IPS-18a (cell line): ENCODE results near the gene ADAMTS12.

ENCODE experiments used
- H3K27ac ChIP-seq: one replicate; pipeline ENCODE4 v1.5.1; 2013; ENCODE audit warnings: low read length
- H3K27me3 ChIP-seq: one replicate; pipeline ENCODE4 v1.6.1; 2013; ENCODE audit warnings: mild to moderate bottlenecking, low read length; ENCODE audit not compliant: control insufficient read depth, insufficient read depth
- H3K36me3 ChIP-seq: one replicate; pipeline ENCODE4 v1.6.1; 2013; ENCODE audit warnings: low read depth, low read length; ENCODE audit not compliant: control insufficient read depth
- H3K4me1 ChIP-seq: one replicate; pipeline ENCODE4 v1.6.1; 2013; ENCODE audit warnings: low read depth, low read length; ENCODE audit not compliant: control insufficient read depth
- H3K4me3 ChIP-seq: one replicate; pipeline ENCODE4 v1.5.1; 2013; ENCODE audit warnings: low read length
- H3K9ac ChIP-seq: one replicate; pipeline ENCODE4 v1.6.1; 2013; ENCODE audit warnings: mild to moderate bottlenecking, low read length, moderate library complexity
- H3K9me3 ChIP-seq: one replicate; pipeline ENCODE4 v1.6.1; 2013; ENCODE audit warnings: low read depth, low read length; ENCODE audit not compliant: control insufficient read depth

Gene ADAMTS12

DNA sequence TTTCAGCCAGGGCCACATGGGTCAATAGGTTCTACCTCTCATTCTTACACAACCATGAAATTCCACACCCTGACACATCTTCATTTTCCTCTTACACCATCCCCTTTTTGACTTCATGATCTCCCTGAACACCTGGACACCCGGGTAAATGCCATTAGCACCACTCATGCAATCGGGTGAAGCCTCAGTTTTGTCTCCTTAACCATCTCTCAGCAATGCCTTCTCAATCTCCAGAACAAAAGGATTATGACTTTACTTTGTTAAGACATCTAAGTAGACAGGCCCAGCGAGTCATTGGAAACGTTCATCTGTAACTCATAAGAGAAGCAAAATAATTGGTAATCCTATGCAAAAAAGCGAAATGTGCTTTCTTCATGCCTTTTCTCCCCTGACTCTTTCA is 49.9 kb downstream of the ADAMTS12 start:
- no peaks in the 10 kb centered on the region for H3K4me1 ChIP-seq
- no peak overlapping the region for H3K9ac ChIP-seq

DNA sequence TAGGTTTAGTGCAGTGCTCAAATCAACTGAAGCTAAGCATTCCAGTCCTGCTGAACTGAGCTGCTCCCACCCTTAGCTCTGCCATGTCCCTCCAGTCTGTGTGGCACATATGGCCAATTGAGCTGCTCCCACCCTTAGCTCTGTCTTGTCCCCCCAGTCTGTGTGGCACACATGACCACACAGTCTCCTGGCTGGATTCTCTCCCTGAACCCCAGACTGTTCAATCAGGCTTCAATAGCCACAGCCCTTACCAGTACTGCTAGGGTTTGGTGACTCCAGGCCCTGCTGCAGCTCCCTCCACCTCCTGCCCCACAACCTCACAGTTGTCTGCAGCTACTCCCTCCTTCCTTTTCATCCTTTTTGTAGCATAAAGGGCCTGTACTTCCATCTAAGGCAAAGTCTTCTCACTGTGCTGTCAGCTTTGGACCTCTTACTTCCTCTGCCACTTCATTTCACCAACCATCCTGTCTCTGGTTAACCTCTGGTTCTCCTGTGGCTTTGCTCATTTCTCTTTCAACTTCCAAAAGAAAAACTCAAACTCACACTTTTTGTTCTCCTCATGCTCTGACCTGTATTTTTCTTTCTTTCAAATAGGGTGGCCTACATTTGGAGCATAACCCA is 50.8 kb downstream of the ADAMTS12 start:
- Histone ChIP-seq H3K27ac (no peak overlapping the region), H3K4me3 (no peak overlapping the region), H3K27me3 (no peaks in the 10 kb centered on the region), H3K36me3 (no peaks in the 10 kb centered on the region), H3K9ac (no peak overlapping the region), H3K4me1 (no peaks in the 10 kb centered on the region), H3K9me3 (peaks cover 3% of the 10 kb centered on the region)

More for the DNA sequence above, 49.9 kb downstream of the ADAMTS12 start:
- H3K9me3 ChIP-seq: peaks cover 3% of the 10 kb centered on the region
- H3K27ac ChIP-seq: no peak overlapping the region
- no peak overlapping the region for H3K4me3 ChIP-seq
- no peaks in the 10 kb centered on the region for H3K27me3 ChIP-seq
- no peaks in the 10 kb centered on the region for H3K36me3 ChIP-seq

DNA sequence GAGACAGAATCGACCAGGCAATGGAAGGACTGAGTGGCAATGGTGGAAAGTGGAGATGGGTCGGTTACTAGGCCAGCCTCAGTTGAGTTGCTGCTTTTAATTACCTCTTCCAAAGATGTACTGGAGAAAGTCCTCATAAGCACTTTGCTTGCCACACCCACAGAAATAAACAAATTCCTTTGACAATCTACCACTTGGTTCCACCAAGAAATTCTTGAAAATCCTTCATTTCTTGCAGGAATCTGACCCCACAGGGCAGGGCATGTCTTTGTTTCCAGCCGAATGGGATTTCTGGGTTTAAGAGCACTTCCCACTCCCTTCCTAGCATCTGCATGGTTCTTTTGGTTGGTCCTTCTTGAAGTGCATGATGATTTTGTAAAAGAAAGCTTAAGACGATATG is 54.5 kb downstream of the ADAMTS12 start:
- no peak overlapping the region for H3K9ac ChIP-seq
- peaks cover 20% of the 10 kb centered on the region for H3K4me1 ChIP-seq
- H3K4me3 ChIP-seq: no peak overlapping the region
- H3K9me3 ChIP-seq: no peaks in the 10 kb centered on the region
- no peaks in the 10 kb centered on the region for H3K36me3 ChIP-seq
- no peak overlapping the region for H3K27ac ChIP-seq
- no peaks in the 10 kb centered on the region for H3K27me3 ChIP-seq

DNA sequence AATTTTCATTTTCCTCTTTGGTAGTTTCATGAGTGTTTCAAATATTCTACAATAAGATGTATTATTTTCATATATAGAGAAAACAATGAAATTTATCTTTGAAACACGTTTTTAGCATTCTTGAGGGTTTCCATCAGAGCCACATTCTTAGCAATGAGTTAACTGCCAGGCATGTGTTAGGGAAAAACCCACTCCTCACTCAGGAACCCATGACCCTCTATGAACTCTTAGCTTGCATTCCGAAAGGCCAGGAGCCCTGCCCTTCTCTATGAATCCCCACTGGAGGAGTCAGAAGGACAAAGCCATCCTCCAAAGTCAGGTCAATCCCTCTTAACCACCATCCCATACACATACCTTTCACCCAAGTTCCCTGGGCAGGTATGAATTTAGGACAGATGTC is 57.5 kb downstream of the ADAMTS12 start:
- Histone ChIP-seq H3K27me3 (no peaks in the 10 kb centered on the region), H3K9ac (no peak overlapping the region), H3K9me3 (no peaks in the 10 kb centered on the region), H3K4me1 (peaks cover 21% of the 10 kb centered on the region), H3K27ac (no peak overlapping the region), H3K4me3 (no peak overlapping the region), H3K36me3 (no peaks in the 10 kb centered on the region)

DNA sequence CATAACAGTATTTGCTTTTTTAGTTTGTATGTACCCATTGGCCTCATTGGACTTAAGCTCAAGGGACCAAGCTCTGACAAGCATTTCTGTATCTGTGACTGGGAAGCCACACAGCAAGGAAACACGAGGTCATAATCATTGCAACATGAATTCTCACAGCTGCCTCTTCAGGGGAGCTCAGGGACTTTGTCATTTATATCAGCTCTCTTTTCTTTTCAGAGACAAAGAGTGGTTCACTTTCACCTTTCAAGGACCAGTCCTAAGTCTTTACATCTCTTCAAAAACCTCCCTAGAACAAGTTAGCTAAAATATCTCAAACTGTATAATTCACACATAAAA is 58.6 kb downstream of the ADAMTS12 start:
- H3K27ac ChIP-seq: no peak overlapping the region

DNA sequence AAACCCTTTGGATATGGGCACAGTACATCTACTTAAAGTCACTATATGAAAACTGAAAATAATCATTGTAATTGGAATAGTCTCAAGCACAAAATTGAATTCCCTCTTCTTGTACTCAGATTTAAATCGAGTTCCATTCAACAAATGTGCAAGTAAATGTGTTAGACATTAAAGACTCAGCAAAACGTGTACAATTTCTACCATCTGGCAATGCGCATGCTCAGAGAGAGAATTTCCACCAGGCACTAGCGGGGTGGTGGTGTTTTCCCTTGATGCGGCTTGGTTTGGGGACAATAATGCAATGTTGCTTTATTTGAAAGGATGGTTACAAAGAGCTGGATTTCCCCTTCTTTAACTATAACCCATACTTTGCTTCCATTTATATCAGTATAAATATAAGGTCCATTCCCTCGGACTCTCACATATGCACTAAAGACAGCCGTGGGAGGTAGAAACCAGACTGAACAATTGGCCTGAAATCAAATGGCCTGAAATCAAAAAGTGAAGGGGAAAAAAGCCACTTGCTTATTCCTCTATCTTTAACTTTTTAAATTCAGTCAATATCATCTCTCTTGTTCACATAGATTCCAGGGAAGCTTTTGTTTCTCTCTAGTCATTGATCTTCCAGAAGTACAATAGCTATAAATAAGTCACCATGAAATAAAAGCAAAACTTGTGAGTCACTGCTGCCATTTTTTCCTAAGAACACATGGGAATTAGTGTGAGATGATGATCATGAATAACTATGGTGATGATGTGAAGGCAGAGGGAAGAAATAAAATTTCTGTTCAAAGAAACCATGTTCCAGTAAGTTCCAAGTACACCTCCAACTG is 59.2 kb downstream of the ADAMTS12 start:
- H3K27me3 ChIP-seq: no peaks in the 10 kb centered on the region
- H3K36me3 ChIP-seq: no peaks in the 10 kb centered on the region
- H3K9me3 ChIP-seq: no peaks in the 10 kb centered on the region
- no peak overlapping the region for H3K9ac ChIP-seq
- no peak overlapping the region for H3K4me3 ChIP-seq
- peaks cover 21% of the 10 kb centered on the region for H3K4me1 ChIP-seq
- H3K27ac ChIP-seq: no peak overlapping the region

More for the DNA sequence above, 58.6 kb downstream of the ADAMTS12 start:
- Histone ChIP-seq H3K27me3 (no peaks in the 10 kb centered on the region), H3K36me3 (no peaks in the 10 kb centered on the region), H3K4me1 (peaks cover 21% of the 10 kb centered on the region), H3K9me3 (no peaks in the 10 kb centered on the region), H3K4me3 (no peak overlapping the region), H3K9ac (no peak overlapping the region)

DNA sequence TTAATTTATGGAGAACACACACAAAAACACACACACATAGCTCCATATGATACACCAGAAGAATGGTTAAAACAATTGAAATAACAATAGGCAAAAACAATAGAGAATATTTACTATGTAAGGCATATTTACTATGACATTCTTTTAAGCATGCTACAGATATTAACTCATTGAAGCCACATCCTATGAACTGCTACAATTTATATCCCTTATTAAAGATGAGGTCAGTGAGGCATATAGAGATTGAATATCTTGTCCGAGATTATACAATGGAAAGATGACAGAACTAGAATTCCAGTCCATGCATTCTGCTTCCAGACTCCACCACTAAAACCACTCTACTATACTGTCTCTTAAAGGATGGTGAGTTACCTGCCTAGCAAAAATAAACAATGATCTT is 60.7 kb downstream of the ADAMTS12 start:
- no peaks in the 10 kb centered on the region for H3K27me3 ChIP-seq
- H3K4me3 ChIP-seq: no peak overlapping the region
- H3K27ac ChIP-seq: no peak overlapping the region
- no peaks in the 10 kb centered on the region for H3K9me3 ChIP-seq
- H3K36me3 ChIP-seq: no peaks in the 10 kb centered on the region
- H3K9ac ChIP-seq: no peak overlapping the region
- H3K4me1 ChIP-seq: peaks cover 21% of the 10 kb centered on the region

DNA sequence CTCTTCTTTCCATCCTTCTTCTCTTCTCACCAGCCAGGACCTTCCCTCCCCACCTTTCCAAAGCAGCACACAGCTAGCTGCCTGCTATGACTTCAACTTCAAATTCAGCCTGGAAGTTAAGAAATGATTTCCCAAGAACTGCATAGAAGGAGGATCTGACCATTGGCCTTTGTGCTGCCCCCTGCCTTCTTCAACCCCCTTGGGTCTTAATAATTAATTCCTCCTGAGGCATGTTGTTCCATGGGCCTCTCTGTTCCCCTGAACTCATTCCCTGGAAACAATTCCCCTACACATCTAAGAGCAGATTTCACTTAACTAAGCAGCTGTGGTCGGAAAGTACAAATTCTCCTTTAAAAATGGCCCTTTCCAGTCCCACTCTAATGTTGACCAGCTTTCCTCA is 62.4 kb downstream of the ADAMTS12 start:
- H3K4me1 ChIP-seq: peaks cover 19% of the 10 kb centered on the region
- no peak overlapping the region for H3K27ac ChIP-seq
- H3K36me3 ChIP-seq: no peaks in the 10 kb centered on the region
- no peak overlapping the region for H3K4me3 ChIP-seq
- H3K27me3 ChIP-seq: no peaks in the 10 kb centered on the region
- H3K9ac ChIP-seq: no peak overlapping the region
- H3K9me3 ChIP-seq: no peaks in the 10 kb centered on the region

DNA sequence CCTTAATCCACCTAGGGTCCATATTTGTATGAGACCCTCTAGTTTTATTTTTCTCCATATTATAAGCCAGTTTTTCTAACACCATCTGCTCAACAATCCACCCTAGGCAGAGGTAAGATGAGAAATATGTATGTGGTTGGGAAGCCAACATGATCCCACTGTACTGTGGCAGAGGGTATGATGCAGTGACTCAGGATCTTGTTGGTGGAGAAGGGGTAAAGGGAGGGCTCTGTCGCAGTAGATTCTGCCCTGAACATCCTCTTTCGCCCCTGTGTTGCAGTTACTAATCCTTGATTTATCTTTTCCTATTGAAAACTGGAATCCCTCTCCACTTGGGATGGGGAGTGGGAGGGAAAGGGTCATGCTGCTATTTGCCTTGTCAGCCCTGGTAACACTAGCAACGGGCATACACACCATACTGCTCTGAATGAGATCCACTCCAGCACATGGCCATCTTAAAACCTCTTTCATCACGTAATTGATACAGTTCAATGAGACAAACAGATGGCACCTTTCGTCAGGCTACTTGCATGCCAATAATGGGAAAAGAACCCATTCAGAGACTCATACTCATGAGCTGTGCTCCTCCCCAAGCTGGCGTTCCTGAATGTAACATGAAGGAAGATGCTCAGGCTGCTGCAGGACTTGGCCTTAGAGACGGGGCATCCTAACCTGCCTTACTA is 63.0 kb downstream of the ADAMTS12 start:
- Histone ChIP-seq H3K4me1 (peaks cover 16% of the 10 kb centered on the region), H3K27me3 (no peaks in the 10 kb centered on the region), H3K9ac (no peak overlapping the region), H3K4me3 (no peak overlapping the region), H3K9me3 (no peaks in the 10 kb centered on the region), H3K27ac (no peak overlapping the region), H3K36me3 (no peaks in the 10 kb centered on the region)

DNA sequence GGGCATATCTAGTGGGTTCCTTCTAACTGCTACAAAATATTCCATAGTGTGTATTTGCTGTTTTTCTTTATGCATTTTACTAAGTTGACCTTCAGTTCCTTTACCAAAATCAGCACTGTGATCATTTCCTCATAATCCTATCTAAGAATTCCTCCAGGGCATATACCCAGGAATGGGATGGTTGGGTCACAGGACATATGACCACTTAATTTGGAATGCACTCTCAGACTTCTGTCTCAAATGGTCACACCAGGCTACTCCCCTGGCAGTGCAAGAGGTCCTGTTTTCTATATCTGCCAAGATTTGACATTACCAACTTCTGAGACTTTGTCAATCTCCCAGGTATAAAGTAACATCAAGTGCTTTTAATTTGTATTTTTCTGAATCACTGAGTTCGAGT is 63.9 kb downstream of the ADAMTS12 start:
- peaks cover 7% of the 10 kb centered on the region for H3K4me1 ChIP-seq
- H3K27me3 ChIP-seq: no peaks in the 10 kb centered on the region
- H3K4me3 ChIP-seq: no peak overlapping the region
- H3K9ac ChIP-seq: no peak overlapping the region
- no peaks in the 10 kb centered on the region for H3K9me3 ChIP-seq
- no peaks in the 10 kb centered on the region for H3K36me3 ChIP-seq
- no peak overlapping the region for H3K27ac ChIP-seq

DNA sequence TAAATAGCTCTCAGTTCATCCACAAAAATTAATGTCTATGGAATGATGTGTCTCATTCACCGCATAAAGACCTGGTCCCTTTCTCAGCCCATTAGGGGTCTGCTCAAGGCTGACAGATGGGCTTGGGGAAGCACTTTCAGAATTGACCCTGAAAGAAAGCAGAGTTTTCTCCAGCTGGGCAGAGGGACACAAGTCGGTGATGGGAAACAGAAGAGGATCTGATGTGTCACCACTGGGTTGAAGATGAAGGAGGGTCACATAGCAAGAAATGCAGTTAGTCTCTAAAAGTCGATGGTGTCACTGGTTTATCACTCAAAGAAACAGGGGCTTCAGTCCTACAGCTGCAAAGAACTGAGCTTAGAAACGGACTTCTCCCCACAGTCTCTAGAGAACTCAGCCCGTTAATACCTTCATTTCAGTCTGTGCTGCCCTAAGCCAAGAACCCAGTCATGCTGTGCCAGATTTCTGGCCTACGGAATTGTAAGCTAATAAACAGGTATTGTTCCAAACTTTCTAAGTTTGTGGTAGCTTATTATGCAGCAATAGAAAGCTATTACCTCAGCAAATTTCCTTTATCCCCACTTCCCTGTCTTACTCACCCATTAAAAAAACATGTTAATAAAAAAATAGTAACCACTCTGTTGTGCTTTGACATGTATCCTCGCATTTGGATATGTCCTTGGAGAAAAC is 64.6 kb downstream of the ADAMTS12 start:
- Histone ChIP-seq H3K27me3 (no peaks in the 10 kb centered on the region), H3K9me3 (no peaks in the 10 kb centered on the region), H3K9ac (no peak overlapping the region), H3K27ac (no peak overlapping the region), H3K36me3 (no peaks in the 10 kb centered on the region), H3K4me1 (peaks cover 2% of the 10 kb centered on the region), H3K4me3 (no peak overlapping the region)
